Nephron progenitor cell (in vitro differentiated cells): ENCODE data around the gene WDR91.

Experiments
- DNase-seq: peaks from one replicate; pipeline ENCODE4 v3.0.0; 2021
- H3K27ac Mint-ChIP-seq: 2 replicates; pipeline ENCODE4 v1.8.0; 2021; ENCODE audit warnings: mild to moderate bottlenecking, moderate library complexity, mixed read lengths
- H3K27me3 Mint-ChIP-seq: 2 replicates; pipeline ENCODE4 v1.8.0; 2021; ENCODE audit warnings: mild to moderate bottlenecking, low read depth, mixed read lengths; ENCODE audit not compliant: poor library complexity
- H3K36me3 Mint-ChIP-seq: 2 replicates; pipeline ENCODE4 v1.8.0; 2021; ENCODE audit warnings: low read depth, mixed read lengths
- H3K4me1 Mint-ChIP-seq: 2 replicates; pipeline ENCODE4 v1.8.0; 2021; ENCODE audit warnings: mixed read lengths
- H3K4me3 Mint-ChIP-seq: 2 replicates; pipeline ENCODE4 v1.8.0; 2021; ENCODE audit warnings: mild to moderate bottlenecking, moderate library complexity, mixed read lengths
- H3K9me3 Mint-ChIP-seq: 2 replicates; pipeline ENCODE4 v1.8.0; 2021; ENCODE audit warnings: mild to moderate bottlenecking, moderate library complexity, mixed read lengths
- CTCF ChIP-seq: fragments of 200-600 bp; sonication (generic); IDR thresholded peaks from 2 replicates; pipeline ENCODE4 v1.5.0; 2021; ENCODE audit warnings: antibody characterized with exemption

WDR91 gene

GRCh38 chr7:135167365-135167917 is 43.9 kb downstream of the WDR91 start:
- peaks cover 46% of the 10 kb centered on the region for H3K4me1 Mint-ChIP-seq

GRCh38 chr7:135166338-135166990 is 44.9 kb downstream of the WDR91 start:
- H3K9me3 Mint-ChIP-seq, result peaks cover 22% of the 10 kb centered on the region
- H3K4me1 Mint-ChIP-seq, result peaks cover 37% of the 10 kb centered on the region
- H3K36me3 Mint-ChIP-seq, result peaks cover 80% of the 10 kb centered on the region
- no peak for DNase-seq
- H3K4me3 Mint-ChIP-seq, result no peak overlapping the region
- peaks cover 4% of the 10 kb centered on the region for H3K27me3 Mint-ChIP-seq
- no peak for TF ChIP-seq CTCF
- peak overlapping the region; percentile 39 for H3K27ac Mint-ChIP-seq

More at GRCh38 chr7:135167365-135167917, 43.9 kb downstream of the WDR91 start:
- peak overlapping the region; percentile 47 for H3K4me3 Mint-ChIP-seq
- DNase-seq, result no peak
- H3K27ac Mint-ChIP-seq, result no peak overlapping the region
- peaks cover 70% of the 10 kb centered on the region for H3K36me3 Mint-ChIP-seq
- no peak for TF ChIP-seq CTCF
- H3K27me3 Mint-ChIP-seq, result peaks cover 4% of the 10 kb centered on the region
- H3K9me3 Mint-ChIP-seq, result peaks cover 12% of the 10 kb centered on the region

- DNase-seq, result no peak
- H3K27me3 Mint-ChIP-seq, result peaks cover 5% of the 10 kb centered on the region
- H3K4me3 Mint-ChIP-seq, result no peak overlapping the region
- no peak for TF ChIP-seq CTCF
- H3K27ac Mint-ChIP-seq, result peak overlapping the region; percentile 39
- H3K9me3 Mint-ChIP-seq, result peaks cover 28% of the 10 kb centered on the region
- peaks cover 86% of the 10 kb centered on the region for H3K36me3 Mint-ChIP-seq
- H3K4me1 Mint-ChIP-seq, result peaks cover 33% of the 10 kb centered on the region
Measured at GRCh38 chr7:135165862-135166261, 45.5 kb downstream of the WDR91 start.

GRCh38 chr7:135164357-135165061 is 46.8 kb downstream of the WDR91 start:
- Mint-ChIP-seq H3K9me3 (peaks cover 39% of the 10 kb centered on the region), H3K4me1 (peaks cover 35% of the 10 kb centered on the region), H3K27me3 (peaks cover 6% of the 10 kb centered on the region), H3K27ac (peak overlapping the region; percentile 87), H3K4me3 (no peak overlapping the region), H3K36me3 (peaks cover 97% of the 10 kb centered on the region)
- no peak for DNase-seq
- TF ChIP-seq CTCF, result no peak

GRCh38 chr7:135162382-135163001 is 48.8 kb downstream of the WDR91 start:
- Mint-ChIP-seq H3K36me3 (peaks cover 95% of the 10 kb centered on the region), H3K4me3 (no peak overlapping the region), H3K27ac (no peak overlapping the region)

More at GRCh38 chr7:135162382-135163001, 48.8 kb downstream of the WDR91 start:
- TF ChIP-seq CTCF, result no peak
- peaks cover 19% of the 10 kb centered on the region for H3K4me1 Mint-ChIP-seq
- peaks cover 56% of the 10 kb centered on the region for H3K9me3 Mint-ChIP-seq
- no peak for DNase-seq
- peaks cover 4% of the 10 kb centered on the region for H3K27me3 Mint-ChIP-seq
